Progenitor cell of endocrine pancreas (in vitro differentiated cells): Measurements from ENCODE around the gene RAC2. TPM values are rescaled to one million over a fixed set of nuclear protein-coding genes. Genes with fewer than 3 reads are reported as not detected.

ENCODE experiments used
- DNase-seq: peaks from one replicate; pipeline ENCODE4 v3.0.0; 2021; ENCODE audit warnings: low spot score; ENCODE audit not compliant: unreplicated experiment
- H3K27ac Mint-ChIP-seq: 2 replicates; pipeline ENCODE4 v1.8.0; 2021; ENCODE audit warnings: mild to moderate bottlenecking, moderate library complexity, mixed read lengths
- H3K27me3 Mint-ChIP-seq: 2 replicates; pipeline ENCODE4 v1.8.0; 2021; ENCODE audit warnings: mixed read lengths
- H3K36me3 Mint-ChIP-seq: 2 replicates; pipeline ENCODE4 v1.8.0; 2022; ENCODE audit warnings: mixed read lengths; ENCODE audit not compliant: insufficient read depth
- H3K4me1 Mint-ChIP-seq: 2 replicates; pipeline ENCODE4 v1.8.0; 2021; ENCODE audit warnings: low read depth, mixed read lengths
- H3K4me3 Mint-ChIP-seq: 2 replicates; pipeline ENCODE4 v1.8.0; 2021; ENCODE audit warnings: low read depth, mild to moderate bottlenecking, moderate library complexity, mixed read lengths
- H3K9me3 Mint-ChIP-seq: 2 replicates; pipeline ENCODE4 v1.8.0; 2021; ENCODE audit warnings: low read depth, mixed read lengths
- total RNA-seq: library from RNA; stranded (reverse); gene quantifications from 2 replicates; pipeline ENCODE4 v1.2.1, GENCODE V29; 2021
- TF ChIP-seq, protein P1 (sequence below): fragments of 200-600 bp; sonication (generic); IDR thresholded peaks from one replicate; pipeline ENCODE4 v1.5.0; 2021; ENCODE audit warnings: antibody characterized with exemption, mild to moderate bottlenecking; ENCODE audit not compliant: unreplicated experiment

The RAC2 gene
- total RNA-seq, 1 donor from 2014 or later: 1.7 TPM

GRCh38 chr22:37218399-37218770 lies 25.7 kb downstream of the RAC2 start:
- H3K36me3 Mint-ChIP-seq: no peaks in the 10 kb centered on the region
- H3K4me1 Mint-ChIP-seq: peaks cover 24% of the 10 kb centered on the region
- no peak for DNase-seq
- TF ChIP-seq, protein P1, sequence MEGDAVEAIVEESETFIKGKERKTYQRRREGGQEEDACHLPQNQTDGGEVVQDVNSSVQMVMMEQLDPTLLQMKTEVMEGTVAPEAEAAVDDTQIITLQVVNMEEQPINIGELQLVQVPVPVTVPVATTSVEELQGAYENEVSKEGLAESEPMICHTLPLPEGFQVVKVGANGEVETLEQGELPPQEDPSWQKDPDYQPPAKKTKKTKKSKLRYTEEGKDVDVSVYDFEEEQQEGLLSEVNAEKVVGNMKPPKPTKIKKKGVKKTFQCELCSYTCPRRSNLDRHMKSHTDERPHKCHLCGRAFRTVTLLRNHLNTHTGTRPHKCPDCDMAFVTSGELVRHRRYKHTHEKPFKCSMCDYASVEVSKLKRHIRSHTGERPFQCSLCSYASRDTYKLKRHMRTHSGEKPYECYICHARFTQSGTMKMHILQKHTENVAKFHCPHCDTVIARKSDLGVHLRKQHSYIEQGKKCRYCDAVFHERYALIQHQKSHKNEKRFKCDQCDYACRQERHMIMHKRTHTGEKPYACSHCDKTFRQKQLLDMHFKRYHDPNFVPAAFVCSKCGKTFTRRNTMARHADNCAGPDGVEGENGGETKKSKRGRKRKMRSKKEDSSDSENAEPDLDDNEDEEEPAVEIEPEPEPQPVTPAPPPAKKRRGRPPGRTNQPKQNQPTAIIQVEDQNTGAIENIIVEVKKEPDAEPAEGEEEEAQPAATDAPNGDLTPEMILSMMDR: no peak
- peaks cover 12% of the 10 kb centered on the region for H3K27me3 Mint-ChIP-seq
- no peak overlapping the region for H3K27ac Mint-ChIP-seq
- H3K4me3 Mint-ChIP-seq: no peak overlapping the region
- H3K9me3 Mint-ChIP-seq: no peaks in the 10 kb centered on the region

DNA sequence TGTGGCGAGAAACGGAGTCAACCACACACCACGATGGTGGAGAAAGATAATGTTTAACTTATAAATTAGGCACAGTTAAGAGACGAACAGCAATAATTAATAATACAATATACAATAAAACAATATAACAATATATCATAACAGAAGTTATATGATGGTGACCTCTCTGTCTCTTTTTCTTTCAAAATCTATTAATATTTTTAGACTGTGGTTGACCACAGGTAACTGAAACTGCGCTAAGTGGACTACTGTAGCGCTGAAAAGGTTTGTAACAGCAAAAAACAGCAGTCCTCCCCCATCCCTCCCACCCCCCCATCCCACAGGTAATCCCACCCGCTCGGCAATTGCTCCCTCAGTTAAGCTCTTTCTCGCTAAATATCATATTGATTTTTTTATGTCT lies 28.2 kb downstream of the RAC2 start:
- H3K27me3 Mint-ChIP-seq: peaks cover 12% of the 10 kb centered on the region
- no peak for DNase-seq
- H3K4me1 Mint-ChIP-seq: peaks cover 33% of the 10 kb centered on the region
- H3K27ac Mint-ChIP-seq: no peak overlapping the region
- TF ChIP-seq, protein P1: no peak
- no peaks in the 10 kb centered on the region for H3K9me3 Mint-ChIP-seq
- no peak overlapping the region for H3K4me3 Mint-ChIP-seq
- H3K36me3 Mint-ChIP-seq: no peaks in the 10 kb centered on the region

DNA sequence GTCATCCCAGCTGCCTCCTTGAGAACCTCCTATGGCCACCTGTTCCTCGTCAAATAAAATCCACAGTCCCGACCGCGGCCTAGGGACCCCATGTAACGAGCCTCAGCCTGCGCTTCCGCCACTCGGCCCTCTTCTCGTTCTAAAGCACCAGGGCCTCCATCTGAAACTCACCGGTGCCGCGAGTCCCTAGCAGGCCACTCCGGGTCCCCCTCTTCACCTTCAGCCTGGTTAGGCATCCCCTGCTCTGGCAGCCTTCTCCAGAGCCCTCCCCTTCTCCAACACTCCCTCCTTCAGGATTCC lies 29.4 kb downstream of the RAC2 start:
- Mint-ChIP-seq H3K4me3 (peak overlapping the region; percentile 23), H3K27me3 (peaks cover 17% of the 10 kb centered on the region), H3K36me3 (no peaks in the 10 kb centered on the region), H3K27ac (peak overlapping the region; percentile 10), H3K4me1 (peaks cover 33% of the 10 kb centered on the region), H3K9me3 (no peaks in the 10 kb centered on the region)
- TF ChIP-seq, protein P1: no peak
- DNase-seq: no peak

- Mint-ChIP-seq H3K27me3 (peaks cover 16% of the 10 kb centered on the region), H3K9me3 (no peaks in the 10 kb centered on the region), H3K36me3 (no peaks in the 10 kb centered on the region), H3K4me3 (peak overlapping the region; percentile 23), H3K27ac (peak overlapping the region; percentile 35), H3K4me1 (peaks cover 33% of the 10 kb centered on the region)
- DNase-seq: no peak
- TF ChIP-seq, protein P1: no peak
Observed at GRCh38 chr22:37213941-37214730, 29.9 kb downstream of the RAC2 start.

- no peaks in the 10 kb centered on the region for H3K36me3 Mint-ChIP-seq
- H3K4me3 Mint-ChIP-seq: no peak overlapping the region
- DNase-seq: no peak
- no peaks in the 10 kb centered on the region for H3K9me3 Mint-ChIP-seq
- TF ChIP-seq, protein P1: no peak
- H3K27ac Mint-ChIP-seq: no peak overlapping the region
- peaks cover 28% of the 10 kb centered on the region for H3K4me1 Mint-ChIP-seq
- peaks cover 12% of the 10 kb centered on the region for H3K27me3 Mint-ChIP-seq
Observed at GRCh38 chr22:37213218-37213855, 30.7 kb downstream of the RAC2 start.
